Measurements from ENCODE around the gene TEDC2.

GRCh38 chr16:2490190-2491105, 30.5 kb downstream of the TEDC2 start:
- TF ChIP-seq CTCF (IDR thresholded peaks at IDR 0.05) (no peak), ZFX (IDR thresholded peaks at IDR 0.05; ENCODE audit: borderline replicate concordance) (no peak)

Measured in 22Rv1 (cell line).